Adipose tissue (tissue), 3 donors: ENCODE measurements around the gene CDKN2B-AS1. TPM values are rescaled to one million over a fixed set of nuclear protein-coding genes. Genes with fewer than 3 reads are reported as not detected.

Experiments used
- H3K27ac ChIP-seq: one replicate; pipeline ENCODE4 v1.5.1; 2013; ENCODE audit warnings: low read depth, low read length
- WGBS, 3 donors: extraction: QIAGEN DNeasy Blood & Tissue Kit; methylation state at CpG; one replicate each; pipeline ENCODE4 v1.1.7; 2013; 5-methylcytosine and 5-hydroxymethylcytosine counted together
- polyA plus RNA-seq, 3 donors: library from polyadenylated mRNA; stranded (reverse); fragments of 200-250 nt; gene quantifications; one replicate each; pipeline ENCODE4 v1.2.3, GENCODE V29; 2013
- donor health status: healthy with polysubstance abuse.
- donor health status: Bipolar disorder and iron deficiency.
- donor health status: healthy.

Gene CDKN2B-AS1
- polyA plus RNA-seq, 3 donors, result 0.16 TPM; not detected in 2

DNA sequence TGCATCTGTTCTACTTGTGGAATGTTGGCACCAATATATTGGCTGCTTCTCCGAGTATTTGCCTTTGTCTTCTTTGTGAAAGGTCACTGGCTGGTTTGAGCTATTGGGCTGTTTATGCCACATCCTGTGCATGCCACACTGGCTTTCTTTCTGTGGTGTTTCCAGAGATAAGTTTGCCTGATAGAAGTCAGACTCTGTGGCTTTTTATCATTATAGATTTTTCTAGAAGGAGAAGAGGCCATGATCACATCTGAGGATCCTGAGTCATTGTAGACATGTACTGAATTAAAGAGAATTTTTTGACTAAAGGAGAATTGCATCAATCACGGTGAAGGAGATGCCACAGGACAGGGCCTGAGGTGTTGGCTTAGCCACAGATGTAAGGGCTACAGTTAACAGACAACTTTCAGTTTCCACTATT, 41.0 kb downstream of the CDKN2B-AS1 start:
- WGBS, 3 donors, result 79 to 84% (median 81%) methylated on average over 2 of the region's 2 CpGs

DNA sequence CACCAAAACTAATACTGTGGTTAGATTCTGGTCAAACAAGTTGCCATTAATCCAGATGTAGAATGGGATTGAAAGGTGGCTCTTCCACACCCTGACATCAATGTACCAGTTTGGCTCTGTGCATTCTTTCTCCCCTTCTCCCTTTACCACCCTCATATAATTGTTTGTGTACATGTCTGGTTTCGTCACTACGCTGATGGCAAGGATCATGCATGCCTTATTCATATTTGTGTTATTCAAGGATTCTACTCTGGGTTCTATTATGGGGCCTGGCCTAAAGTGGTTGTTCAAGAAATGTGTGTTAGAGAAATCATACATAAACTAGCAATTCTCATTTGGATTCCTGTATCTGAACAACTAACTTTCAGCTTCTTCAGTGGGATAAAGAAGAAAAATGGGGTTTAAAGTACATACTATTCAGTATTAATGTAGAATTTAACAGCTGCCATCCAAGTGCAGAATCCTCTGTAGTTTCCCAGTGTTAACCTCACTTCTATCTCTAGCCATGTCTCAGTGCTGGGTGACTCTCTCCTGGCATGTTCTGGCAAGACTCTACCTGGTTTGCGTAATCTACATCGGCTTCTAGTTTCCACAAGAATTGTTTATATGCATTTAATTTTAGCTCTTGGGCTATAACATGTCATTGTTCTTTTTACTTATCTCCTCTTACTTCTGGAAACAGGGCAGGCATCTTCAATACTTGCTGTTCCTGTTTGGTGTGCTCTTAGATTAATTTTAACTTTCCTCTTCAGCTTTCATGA, 42.5 kb downstream of the CDKN2B-AS1 start:
- no peak overlapping the region for H3K27ac ChIP-seq
- WGBS, 3 donors, result 77 to 80% (median 78%) methylated on average over 4 of the region's 4 CpGs

More for the DNA sequence above, 41.0 kb downstream of the CDKN2B-AS1 start:
- H3K27ac ChIP-seq, result no peak overlapping the region

DNA sequence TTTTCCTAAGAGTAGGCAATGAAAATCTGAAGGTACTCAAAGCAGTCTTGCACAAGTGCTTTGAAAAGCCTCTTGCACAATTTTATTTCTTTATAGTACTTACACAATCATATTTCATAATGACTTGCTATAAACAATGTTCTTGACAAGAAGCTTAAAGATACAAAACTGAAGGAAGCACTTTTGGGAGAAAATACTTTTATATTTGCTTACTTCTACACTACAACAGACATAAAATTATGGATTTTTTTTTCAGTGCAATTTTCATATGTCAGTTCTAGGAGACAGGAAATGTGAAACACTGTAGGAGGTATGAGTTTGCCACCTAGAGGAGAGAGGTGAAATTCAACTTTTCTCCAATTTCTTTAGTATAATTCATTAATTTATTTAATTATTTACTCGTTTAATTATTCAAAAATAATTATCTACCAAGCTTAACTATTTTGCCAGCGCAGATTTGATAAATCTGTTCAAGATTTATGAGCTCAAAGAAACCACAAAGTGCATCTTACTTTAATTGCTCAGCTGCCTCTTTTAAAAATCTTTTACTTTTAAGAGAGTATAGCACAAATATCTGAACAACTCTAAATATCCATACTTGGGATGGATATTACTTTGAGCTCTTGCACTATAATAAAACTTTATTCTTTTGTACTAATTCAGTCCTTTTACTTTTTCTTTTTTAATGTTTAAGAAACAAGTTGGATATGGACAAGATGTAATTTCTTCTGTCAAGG, 43.5 kb downstream of the CDKN2B-AS1 start:
- no peak overlapping the region for H3K27ac ChIP-seq
- 20 to 36% (median 27%) methylated on average over 2 of the region's 2 CpGs for WGBS, 3 donors

DNA sequence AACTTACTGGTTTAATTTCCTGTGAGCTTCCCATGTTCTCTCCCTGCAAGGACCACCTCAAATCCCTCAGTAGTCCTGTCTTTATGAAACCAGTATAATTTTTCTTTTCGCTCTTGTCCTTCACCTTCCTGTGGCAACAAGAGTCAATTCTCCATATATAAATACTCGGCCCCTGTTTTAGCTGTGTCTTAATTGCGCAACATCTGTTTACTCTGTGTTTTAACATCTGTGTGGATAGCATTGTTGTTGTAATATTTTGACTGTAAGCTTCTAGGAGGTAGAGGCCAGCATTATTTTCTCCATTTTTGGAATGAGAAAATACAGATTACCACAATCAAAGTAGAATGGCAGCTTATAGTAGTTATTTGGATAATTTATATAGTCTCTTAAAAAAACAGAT, 44.7 kb downstream of the CDKN2B-AS1 start:
- H3K27ac ChIP-seq, result no peak overlapping the region
- WGBS, 3 donors, result 64 to 73% (median 71%) methylated on average over 3 of the region's 3 CpGs

DNA sequence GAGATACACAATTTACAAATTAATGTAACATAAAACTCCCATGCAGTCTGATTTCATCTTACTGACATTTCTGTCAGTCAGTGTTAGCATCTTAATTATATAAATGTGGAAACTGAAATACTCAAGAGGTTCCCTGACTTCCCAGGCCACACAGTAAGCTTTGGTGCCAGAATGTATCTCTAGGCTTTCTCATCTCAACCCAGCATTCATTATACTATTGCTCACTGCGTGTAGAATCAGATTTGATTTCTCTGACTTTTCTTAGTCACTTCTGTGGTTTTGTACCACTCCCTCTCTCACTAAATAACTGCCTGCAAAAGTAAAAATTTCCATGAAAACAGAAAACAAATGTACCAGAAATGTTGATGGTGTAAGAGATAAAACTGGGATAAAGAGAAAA, 46.2 kb downstream of the CDKN2B-AS1 start:
- no peak overlapping the region for H3K27ac ChIP-seq
- WGBS, 3 donors, result 39 to 80% (median 44%) methylated on average over 1 of the region's 1 CpG

DNA sequence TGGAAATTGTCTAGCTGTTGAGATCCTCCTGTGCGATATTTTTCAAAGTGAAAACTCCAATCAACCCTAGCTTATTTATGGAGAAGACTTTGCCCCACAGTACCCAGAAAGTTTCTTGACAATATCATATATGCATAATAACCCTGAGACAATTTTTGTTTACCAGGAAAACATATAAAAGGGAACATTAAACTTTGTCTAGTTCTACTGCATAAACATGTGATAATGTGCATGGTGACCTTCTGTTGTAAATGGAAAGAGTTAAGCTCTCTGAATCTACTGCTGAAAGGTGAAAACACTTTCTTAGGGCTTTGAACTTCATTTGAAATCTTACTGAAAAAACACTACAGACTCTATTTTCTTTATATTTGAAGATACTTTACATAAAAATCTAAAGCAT, 46.8 kb downstream of the CDKN2B-AS1 start:
- WGBS, 3 donors, result 89 to 96% (median 89%) methylated on average over 1 of the region's 1 CpG
- no peak overlapping the region for H3K27ac ChIP-seq

DNA sequence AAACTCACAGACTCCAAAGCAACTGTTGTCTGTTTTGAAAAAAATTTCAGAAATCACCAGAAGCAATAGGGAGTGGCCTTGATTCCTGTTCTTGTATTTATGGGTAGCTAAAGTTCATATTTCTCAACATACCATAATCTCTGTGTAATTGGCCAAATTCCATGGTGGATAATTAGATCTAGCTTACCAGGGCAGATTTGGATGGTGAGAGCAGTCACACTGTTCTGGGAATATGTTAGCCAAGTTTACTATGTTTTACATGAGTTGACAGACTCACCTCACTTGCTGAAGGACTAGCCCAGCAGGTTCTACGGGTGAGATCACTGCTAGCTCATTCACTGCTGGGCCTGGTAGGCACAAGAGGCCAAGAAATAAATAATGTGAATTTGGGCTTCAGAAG, 47.2 kb downstream of the CDKN2B-AS1 start:
- H3K27ac ChIP-seq, result no peak overlapping the region
- WGBS, 3 donors, result 25 to 80% (median 79%) methylated on average over 1 of the region's 1 CpG

DNA sequence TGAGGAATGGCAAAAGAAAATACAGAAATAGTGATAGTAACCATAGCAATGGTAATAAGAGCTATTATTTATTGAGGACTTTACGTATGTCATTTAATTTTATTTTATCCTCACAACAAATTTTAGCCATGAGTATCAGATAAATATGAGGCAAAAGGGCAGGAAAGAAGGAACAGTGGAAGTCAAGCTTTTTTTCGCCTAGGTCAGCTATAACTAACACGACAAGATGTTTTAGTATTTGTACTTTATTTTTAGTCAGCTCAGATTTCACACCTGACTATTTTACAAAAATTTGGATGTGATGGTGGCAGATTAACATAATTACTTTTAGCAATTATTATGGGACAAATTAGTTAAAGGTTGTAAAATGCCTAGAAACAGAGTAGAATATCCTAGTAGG, 49.3 kb downstream of the CDKN2B-AS1 start:
- WGBS, 3 donors, result 44 to 62% (median 62%) methylated on average over 3 of the region's 3 CpGs
- H3K27ac ChIP-seq, result no peak overlapping the region

DNA sequence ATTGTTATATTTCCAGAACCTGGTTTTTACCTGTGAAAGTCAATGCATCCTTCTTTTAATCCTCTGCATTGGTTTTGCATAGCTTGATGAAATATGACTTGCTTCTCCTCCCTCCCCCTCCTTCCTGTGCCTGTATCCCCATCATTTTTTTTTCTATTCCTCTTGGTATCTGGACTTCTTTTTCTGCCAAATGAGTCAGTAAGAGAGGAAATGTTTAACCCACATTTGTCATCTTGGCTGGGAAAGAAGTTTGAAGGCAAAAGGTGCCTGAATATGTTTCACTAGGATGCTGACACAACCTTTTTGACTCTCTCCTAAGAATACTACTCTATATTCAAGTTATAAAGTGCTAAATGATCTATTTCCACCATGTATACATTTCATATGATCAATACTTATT, 50.0 kb downstream of the CDKN2B-AS1 start:
- no peak overlapping the region for H3K27ac ChIP-seq

DNA sequence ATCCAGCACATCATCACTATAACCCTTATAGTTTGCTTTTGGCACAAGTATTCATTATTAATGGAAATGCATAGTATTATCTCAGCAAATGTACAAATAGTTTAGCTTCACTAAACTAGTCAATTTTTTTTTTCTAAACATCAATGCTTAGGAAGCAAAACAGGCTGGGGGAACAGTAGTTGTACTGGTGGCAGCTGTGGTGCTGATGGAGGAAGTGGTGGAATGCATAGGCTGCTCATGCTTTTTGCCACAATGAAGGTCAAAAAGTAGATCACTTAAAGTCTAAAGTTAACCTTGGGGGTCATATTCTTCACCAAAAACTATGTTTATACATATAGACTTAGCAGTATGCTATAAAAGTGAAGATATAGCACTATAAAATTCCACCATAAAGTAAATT, 50.8 kb downstream of the CDKN2B-AS1 start:
- no peak overlapping the region for H3K27ac ChIP-seq

DNA sequence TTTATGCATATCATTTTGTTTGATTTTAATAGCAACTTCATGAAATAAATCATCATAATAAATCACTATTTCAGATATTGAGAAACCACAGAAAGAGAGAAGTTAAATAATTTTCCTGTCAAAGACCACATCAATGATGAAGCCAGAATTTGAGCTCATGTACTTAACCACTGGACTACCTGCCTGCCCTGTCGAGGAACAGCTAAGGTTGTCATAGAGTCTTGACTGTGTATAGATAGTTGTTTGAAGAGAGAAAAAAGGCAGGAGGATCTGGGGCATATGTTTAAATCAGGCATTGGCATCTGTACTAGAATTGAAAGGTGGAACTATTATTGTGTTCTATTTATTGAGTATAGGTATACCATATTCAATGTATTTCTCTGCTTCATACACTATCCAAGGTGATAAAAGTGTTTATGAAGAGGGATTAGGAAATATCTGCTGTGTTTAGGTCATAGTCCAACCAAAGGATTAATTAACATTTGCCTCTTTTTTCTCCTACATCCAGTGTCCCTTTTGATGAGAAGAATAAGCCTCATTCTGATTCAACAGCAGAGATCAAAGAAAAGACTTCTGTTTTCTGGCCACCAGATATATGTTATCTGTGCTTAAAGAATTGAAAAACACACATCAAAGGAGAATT, 51.8 kb downstream of the CDKN2B-AS1 start:
- 50 to 76% (median 61%) methylated on average over 1 of the region's 1 CpG for WGBS, 3 donors

DNA sequence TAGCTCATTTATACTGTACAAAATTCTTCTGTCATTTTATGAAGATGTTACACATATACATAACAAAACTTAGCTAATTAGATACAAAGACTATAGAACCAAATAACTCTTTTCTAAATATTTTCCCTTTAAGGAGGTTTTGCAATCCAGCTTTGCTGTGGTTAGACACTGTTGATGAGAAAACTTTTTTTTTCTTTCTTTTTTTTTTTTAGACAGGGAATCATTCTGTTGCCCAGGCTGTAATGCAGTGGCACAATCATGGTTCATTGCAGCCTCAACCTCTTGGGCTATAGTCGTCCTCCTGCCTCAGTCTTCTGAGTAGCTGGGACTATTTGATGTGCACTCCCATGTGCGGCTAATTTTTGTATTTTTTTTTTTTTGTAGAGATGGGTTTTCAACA, 53.0 kb downstream of the CDKN2B-AS1 start:
- no peak overlapping the region for H3K27ac ChIP-seq
- 71 to 82% (median 71%) methylated on average over 2 of the region's 2 CpGs for WGBS, 3 donors

More for the DNA sequence above, 51.8 kb downstream of the CDKN2B-AS1 start:
- no peak overlapping the region for H3K27ac ChIP-seq

DNA sequence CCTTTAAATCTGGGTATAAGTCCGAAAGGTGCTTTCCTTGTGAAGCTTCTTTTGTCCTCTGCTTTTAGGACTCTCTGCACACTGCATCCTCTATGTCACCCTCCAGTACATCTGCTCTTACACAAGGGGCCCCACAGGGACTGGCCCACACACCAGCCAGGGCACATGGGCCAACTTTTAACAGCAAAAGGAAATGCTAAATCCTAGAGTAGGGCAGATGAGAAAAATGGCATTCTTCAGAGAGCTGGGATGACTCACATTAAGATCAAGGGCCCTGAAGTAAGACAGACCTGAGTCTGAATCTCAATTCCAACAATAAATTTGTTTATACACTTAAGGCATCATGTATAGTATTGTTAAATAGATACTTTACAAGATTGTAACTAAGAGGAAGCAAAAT, 54.8 kb downstream of the CDKN2B-AS1 start:
- WGBS, 3 donors, result 85 to 89% (median 88%) methylated on average over 1 of the region's 1 CpG
- H3K27ac ChIP-seq, result no peak overlapping the region

DNA sequence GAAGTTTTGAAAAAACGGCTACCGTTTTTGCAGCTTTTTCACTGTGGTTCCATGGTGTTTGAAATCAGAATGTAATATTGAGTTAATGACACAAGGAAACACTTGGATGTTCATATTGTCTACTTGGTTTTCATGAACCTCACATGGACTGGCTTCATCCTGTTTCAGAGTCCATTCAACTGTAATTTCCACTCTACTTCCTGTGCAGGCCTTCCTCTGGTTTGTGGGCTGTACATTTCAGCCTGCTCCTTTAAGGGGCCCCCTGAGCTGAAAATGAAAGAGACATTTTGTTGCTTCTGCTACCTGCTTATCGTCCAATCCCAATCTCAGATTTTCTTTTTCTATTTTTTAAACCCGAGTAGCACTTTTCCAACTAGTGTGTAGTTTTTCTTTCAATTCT, 56.3 kb downstream of the CDKN2B-AS1 start:
- H3K27ac ChIP-seq, result no peak overlapping the region
- 37 to 72% (median 43%) methylated on average over 4 of the region's 4 CpGs for WGBS, 3 donors

DNA sequence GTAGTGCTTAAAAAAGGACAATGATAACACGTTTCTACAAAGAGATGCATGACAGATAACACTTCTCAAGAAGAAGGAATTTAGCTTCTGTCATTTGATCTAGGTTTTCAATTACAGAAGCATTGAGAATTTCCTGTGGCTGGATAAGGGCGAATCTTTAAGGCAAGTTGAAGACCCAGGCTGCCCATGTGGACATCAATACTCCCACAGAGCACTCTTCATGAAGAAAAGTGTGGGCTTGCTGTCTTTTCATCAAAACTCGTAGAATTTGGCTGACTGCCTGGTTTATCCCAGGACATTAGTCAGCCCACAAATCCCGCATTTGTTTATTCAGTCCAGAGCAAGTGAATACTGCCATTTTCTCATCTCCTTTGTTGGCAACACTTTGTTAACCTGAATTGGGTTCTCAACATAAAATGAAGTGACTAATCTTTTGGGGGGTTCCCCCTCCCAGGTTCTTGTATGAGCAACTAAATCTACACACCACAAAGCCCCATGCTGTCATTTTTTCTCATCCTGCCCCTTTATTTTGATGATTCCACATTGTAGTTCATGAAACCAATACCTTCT, 57.9 kb downstream of the CDKN2B-AS1 start:
- H3K27ac ChIP-seq, result no peak overlapping the region
- 35 to 46% (median 35%) methylated on average over 4 of the region's 4 CpGs for WGBS, 3 donors

DNA sequence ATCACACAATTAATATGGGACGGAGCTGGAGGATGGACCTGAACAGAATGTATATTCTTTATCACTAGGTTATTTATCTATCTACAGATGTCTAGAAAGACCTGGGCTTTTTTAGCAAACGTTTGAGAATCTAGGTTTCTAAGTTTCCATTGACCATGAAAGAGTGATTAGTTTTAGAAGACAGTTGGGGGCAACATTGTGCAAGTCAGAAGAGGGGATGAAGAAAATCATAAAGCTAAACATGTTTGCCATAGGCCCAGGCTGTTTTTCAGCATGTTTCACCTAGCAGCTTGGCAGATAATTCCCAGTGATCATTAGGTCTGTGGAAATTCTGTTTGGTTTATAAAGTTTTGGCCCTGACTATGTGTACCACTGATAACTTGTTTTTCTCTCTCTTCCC, 58.6 kb downstream of the CDKN2B-AS1 start:
- H3K27ac ChIP-seq, result no peak overlapping the region
- WGBS, 3 donors, result 50 to 56% (median 55%) methylated on average over 2 of the region's 2 CpGs

DNA sequence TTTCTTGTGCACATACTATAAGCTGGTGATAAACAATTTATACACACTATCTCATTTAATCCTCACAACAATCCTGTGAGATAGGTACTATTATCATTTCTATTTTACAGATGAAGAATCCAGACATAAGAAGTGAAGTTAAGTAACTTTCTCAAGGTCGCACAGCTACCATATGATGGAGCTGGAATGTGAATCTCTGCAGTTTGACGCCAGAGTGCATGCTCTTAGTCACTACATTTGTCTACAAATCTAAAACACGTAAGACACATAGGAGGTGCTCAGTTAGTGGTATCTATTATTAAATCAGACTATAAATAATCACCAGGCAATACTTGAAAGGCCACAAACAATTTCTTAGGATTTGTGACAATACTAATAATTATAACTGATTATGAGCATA, 59.5 kb downstream of the CDKN2B-AS1 start:
- H3K27ac ChIP-seq, result no peak overlapping the region
- WGBS, 3 donors, result 91 to 97% (median 96%) methylated on average over 3 of the region's 3 CpGs

DNA sequence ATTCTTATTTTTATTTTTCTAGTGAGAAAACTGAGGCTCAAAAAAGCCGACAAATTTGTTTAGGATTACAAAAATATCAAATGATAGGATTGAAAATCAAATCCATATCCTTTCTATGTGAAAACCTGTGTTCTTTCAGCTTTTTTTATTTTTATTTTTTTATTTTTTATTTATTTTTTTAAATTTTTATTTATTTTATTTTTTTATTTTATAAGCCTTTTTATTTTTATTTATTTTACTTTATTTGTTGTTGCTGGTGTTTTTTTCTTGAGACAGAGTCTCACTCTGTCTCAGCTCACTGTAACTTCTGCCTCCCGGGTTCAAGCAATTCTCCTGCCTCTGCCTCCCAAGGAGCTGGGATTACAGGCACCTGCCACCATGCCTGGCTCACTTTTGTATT, 59.9 kb downstream of the CDKN2B-AS1 start:
- 90 to 98% (median 97%) methylated on average over 2 of the region's 2 CpGs for WGBS, 3 donors
- no peak overlapping the region for H3K27ac ChIP-seq

DNA sequence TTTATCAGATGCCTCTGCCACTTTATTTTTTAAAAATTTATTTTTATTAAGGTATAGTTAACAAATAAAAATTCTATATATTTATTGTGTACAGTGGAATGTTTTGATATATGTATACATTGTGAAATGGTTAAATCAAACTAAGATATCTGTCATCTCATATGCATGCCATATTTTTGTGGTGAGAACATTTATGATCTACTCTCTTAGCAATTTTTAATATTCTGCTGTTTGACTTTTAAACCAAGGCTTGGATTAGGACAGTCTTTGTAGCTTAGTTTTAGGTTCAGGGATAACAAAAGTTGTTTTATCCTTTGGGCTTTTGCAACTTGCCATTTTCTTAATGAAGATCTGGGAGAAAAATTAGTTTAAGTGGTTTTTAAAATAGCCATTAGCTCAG, 60.5 kb downstream of the CDKN2B-AS1 start:
- H3K27ac ChIP-seq, result no peak overlapping the region
